ENCODE measurements around the gene TBC1D3H.
"Not testable (repeated sequence)": the region's sequence is repeated elsewhere in the genome, so short reads cannot be mapped to it uniquely, and the experiment has no call there.

TBC1D3H gene

DNA sequence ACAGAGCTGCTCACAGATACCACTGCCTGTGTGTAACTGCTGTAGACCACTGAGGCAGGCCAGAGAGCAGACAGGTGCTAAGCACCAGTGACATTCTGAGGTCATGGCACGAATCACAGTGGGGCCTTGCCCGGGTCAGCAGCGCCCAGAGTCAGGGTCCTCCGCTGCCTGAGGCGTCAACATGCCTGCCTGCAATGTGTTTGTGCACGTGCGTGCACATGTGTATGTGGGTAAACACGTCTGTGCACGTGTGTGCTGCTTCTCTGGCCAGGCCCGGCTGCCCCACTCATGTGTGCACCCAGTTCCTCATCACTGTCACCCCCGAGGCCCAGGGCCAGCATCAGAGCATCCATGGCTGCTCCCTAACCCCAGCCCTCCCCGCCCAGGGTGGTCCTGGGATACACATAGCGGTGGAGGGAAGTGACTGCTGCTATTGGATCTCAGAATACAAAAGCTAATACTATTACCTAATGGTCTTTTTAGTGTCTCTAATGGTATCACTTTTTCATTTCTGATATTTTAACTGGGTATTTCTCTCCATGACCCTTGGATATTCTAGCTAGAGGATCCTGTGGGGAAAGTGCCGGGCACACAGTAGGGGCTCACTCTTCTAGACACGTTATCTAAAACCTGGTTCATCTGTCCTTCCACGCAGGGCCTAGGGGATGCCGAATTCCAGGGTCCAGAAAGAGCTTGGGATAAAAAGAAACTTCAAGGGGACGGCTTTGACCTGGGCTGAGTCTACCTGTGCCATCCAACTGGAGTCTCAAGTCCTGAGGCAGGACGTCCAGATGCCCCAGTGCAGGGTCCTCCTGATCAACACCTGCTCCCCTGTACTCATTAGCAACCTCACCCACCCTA is at the start of gene TBC1D3H:
Gene TBC1D3H, minus strand, starts transcription at position 51 of the 861 bp plus-strand sequence. CDS start 1,540 bp downstream, outside the sequence.
- DNase-seq (ENCODE audit: low spot score), result not testable (repeated sequence)

GRCh38 chr17:36428891-36429290 is 40.7 kb upstream of the TBC1D3H start:
- DNase-seq (ENCODE audit: low spot score), result not testable (repeated sequence)

DNA sequence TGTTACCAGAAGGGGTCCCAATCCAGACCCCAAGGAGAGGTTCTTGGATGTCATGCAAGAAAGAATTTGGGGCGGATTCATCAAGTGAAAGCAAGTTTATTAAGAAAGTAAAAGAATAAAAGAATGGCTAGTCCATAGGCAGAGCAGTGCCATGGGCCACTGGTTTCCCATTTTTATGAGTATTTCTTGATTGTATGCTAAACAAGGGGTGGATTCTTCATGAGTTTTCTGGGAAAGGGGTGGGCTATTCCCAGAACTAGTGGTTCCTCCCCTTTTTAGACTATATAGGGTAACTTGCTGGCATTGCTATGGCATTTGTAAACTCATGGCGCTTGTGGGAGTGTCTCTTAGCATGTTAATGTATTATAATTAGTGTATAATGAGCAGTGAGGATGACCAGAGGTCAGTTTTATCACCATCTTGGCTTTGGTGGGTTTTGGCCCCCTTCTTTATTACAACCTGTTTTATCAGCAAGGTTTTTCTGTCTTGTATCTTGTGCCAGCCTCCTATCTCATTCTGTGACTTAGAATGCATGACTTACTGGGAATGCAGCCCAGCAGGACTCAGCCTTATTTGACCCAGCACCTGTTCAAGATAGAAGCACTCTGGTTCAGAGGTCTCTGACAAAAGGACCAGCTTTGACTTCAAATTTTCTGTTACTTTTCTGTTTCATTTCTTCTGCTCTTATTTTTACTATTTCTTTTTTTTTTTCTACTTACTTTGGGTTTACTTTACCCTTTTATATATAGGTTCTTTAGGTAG is 27.1 kb upstream of the TBC1D3H start:
- DNase-seq (ENCODE audit: low spot score), result not testable (repeated sequence)

- DNase-seq (ENCODE audit: low spot score), result not testable (repeated sequence)
These were observed 2.9 kb upstream of the TBC1D3H start for GRCh38 chr17:36390943-36391645.

DNA sequence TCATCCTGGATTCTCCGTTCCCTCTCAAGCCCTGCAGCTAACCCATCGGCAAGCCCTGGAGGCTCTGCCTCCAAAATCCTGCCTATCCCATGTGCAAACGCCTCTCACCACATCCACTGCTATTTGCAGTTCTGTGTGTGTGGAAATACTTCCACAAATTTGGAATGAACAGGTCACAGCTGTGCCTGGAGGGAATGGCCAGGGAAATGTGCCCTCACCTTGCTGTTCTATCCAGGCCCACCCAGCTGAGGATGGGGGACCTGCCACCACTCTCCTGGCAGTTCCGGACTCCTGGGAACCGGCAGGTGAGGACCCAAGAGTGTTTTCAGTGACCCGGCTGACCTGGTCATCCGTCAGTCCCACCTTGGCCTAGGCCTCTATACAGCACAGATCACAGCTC is 12.3 kb downstream of the TBC1D3H start:
- DNase-seq (ENCODE audit: low spot score), result not testable (repeated sequence)

DNA sequence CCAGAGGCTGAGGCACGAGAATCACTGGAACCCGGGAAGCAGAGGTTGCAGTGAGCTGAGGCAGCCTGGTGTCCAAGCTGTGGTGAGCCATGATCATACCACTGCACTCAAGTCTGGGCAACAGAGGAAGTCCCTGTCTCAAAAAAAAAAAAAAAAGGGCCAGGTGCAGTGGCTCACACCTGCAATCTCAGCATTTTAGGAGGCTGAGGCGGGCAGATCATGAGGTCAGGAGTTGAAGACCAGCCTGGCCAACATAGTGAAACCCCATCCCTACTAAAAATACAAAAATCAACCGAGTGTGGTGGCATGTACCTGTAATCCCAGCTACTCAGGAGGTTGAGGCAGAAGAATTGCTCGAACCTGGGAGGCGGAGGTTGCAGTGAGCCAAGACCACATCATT is 25.7 kb downstream of the TBC1D3H start:
- DNase-seq (ENCODE audit: low spot score), result not testable (repeated sequence)
